Cardiac muscle cell (in vitro differentiated cells and primary cell): ENCODE results near the gene B3GNT9. TPM values are rescaled to one million over a fixed set of nuclear protein-coding genes. Genes with fewer than 3 reads are reported as not detected.

Experiments used
- DNase-seq, 2 donors: peaks; one replicate each; pipeline versions ENCODE4 v3.0.0 to v3.0.0-alpha.2; 2010 to 2017; ENCODE audit warnings: low read depth in 1 of 2, low spot score in 1 of 2
- H3K27ac ChIP-seq: fragments of 200-600 bp; sonication (generic); 2 replicates; pipeline ENCODE4 v1.5.1; 2016
- H3K27me3 ChIP-seq: fragments of 200-600 bp; sonication (generic); 2 replicates; pipeline ENCODE4 v1.6.0; 2016; ENCODE audit warnings: control low read depth
- H3K36me3 ChIP-seq: fragments of 200-600 bp; sonication (generic); 2 replicates; pipeline ENCODE4 v1.5.1; 2016; ENCODE audit warnings: control low read depth
- H3K4me1 ChIP-seq: fragments of 200-600 bp; sonication (generic); 2 replicates; pipeline ENCODE4 v1.8.1; 2017; ENCODE audit warnings: low read depth, mild to moderate bottlenecking, mixed run types
- H3K4me3 ChIP-seq: fragments of 200-600 bp; sonication (generic); 2 replicates; pipeline ENCODE4 v1.5.1; 2016; ENCODE audit warnings: mild to moderate bottlenecking
- H3K9me3 ChIP-seq: fragments of 200-600 bp; sonication (generic); 2 replicates; pipeline ENCODE4 v1.5.1; 2017; ENCODE audit warnings: low read depth, mild to moderate bottlenecking, control low read depth
- polyA plus RNA-seq: library from polyadenylated mRNA; unstranded; fragments of >200 nt; fragmentation: Nextera tagmentation; extraction: Ambion mirVana; gene quantifications from 2 replicates; pipeline ENCODE4 v1.2.1, GENCODE V29; 2016
- total RNA-seq: library from RNA; depleted of rRNA; stranded (reverse); fragments of >200 nt; gene quantifications from 2 replicates; pipeline ENCODE4 v1.2.3, GENCODE V29; 2016
- TF ChIP-seq, protein P1 (sequence below): IDR thresholded peaks from 2 replicates; pipeline ENCODE4 v1.5.1; 2012; ENCODE audit warnings: low read depth, mild to moderate bottlenecking, low read length

Gene B3GNT9
- total and polyA plus RNA-seq, 2 experiments from 2014 or later, result 18.0 to 34.7 TPM

DNA sequence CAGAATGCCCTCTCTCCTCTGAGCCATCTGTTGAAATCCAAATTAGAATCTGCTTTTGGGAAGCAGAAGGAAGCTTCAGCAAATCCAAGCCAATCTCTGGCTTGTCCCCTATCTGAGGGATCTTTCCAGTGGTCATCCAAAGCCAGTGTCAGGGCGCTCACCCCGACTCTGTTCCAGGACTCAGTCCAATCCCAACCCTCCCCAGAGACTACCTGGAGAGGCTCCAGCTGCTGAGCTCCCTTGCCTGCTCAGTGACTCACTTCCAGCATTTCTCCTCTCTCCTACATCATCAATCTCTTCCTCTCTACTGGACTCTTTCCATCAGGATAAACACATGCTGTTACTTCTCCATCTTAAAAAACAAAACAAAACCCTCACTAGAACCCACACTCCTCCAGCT, 30.5 kb upstream of the B3GNT9 start:
- DNase-seq, result peak in 1 of 2 donors; percentile 89
- TF ChIP-seq, protein P1, sequence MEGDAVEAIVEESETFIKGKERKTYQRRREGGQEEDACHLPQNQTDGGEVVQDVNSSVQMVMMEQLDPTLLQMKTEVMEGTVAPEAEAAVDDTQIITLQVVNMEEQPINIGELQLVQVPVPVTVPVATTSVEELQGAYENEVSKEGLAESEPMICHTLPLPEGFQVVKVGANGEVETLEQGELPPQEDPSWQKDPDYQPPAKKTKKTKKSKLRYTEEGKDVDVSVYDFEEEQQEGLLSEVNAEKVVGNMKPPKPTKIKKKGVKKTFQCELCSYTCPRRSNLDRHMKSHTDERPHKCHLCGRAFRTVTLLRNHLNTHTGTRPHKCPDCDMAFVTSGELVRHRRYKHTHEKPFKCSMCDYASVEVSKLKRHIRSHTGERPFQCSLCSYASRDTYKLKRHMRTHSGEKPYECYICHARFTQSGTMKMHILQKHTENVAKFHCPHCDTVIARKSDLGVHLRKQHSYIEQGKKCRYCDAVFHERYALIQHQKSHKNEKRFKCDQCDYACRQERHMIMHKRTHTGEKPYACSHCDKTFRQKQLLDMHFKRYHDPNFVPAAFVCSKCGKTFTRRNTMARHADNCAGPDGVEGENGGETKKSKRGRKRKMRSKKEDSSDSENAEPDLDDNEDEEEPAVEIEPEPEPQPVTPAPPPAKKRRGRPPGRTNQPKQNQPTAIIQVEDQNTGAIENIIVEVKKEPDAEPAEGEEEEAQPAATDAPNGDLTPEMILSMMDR, result no peak
- H3K9me3 ChIP-seq, result no peaks in the 10 kb centered on the region
- peaks cover 4% of the 10 kb centered on the region for H3K4me1 ChIP-seq
- peaks cover 27% of the 10 kb centered on the region for H3K27me3 ChIP-seq
- no peaks in the 10 kb centered on the region for H3K36me3 ChIP-seq
- H3K27ac ChIP-seq, result no peak overlapping the region
- no peak overlapping the region for H3K4me3 ChIP-seq

DNA sequence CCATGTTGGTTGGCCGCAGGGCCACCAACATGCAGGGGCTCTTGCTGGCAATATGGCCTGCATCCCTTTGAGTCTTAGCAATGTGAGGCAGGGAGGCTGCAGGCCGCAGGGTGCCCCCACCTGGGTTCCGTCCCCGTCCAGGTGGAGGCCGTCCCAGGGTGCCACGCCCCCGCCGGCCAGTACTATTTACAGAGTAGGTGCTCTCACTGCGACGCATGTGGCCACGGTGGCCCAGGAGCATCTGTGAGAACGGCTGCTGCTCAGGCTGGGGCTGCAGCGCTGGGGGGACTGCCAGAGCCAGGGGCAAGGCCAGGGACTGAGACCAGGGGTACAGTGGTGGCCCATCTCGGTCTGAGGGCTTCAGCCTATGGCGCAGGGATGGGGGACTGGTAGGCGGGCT, 29.4 kb upstream of the B3GNT9 start:
- Histone ChIP-seq H3K36me3 (no peaks in the 10 kb centered on the region), H3K27ac (no peak overlapping the region), H3K9me3 (no peaks in the 10 kb centered on the region), H3K27me3 (peaks cover 33% of the 10 kb centered on the region), H3K4me3 (no peak overlapping the region), H3K4me1 (peaks cover 4% of the 10 kb centered on the region)
- TF ChIP-seq, protein P1, result no peak
- no peak for DNase-seq

DNA sequence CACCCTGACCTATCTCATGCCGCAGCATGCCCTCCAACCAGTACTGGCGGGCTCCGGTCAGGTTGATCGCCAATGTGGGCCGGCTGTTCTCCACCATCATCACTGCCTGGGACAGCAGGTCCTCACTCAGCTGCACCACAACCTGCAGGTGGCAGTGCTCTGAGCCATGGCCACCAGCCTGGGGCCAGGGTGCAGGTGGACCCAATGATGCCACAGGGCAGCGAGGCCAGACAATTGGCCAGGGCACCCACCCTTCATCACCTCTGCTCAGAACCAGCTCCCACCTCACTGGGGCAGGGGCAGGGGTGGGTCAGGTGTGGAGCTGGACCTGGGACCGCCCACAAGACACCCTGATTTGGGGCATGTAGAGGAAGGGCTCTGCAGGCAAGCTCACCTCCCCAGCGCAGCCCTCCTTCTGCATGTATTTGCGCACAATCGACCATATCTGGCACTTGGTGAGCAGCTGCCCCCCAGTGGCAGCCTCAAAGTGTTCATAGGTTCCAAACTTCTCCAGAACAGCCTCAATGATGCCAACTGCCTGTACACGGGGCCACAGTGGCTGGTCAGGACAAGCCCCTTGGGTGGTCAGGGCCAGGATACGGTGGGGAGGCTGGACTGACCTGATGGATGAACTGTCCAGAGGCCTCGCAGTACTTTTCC, 28.8 kb upstream of the B3GNT9 start:
- Histone ChIP-seq H3K36me3 (no peaks in the 10 kb centered on the region), H3K4me1 (peaks cover 6% of the 10 kb centered on the region), H3K27me3 (peaks cover 33% of the 10 kb centered on the region), H3K9me3 (no peaks in the 10 kb centered on the region), H3K4me3 (no peak overlapping the region), H3K27ac (no peak overlapping the region)
- TF ChIP-seq, protein P1, result no peak
- DNase-seq, result no peak

DNA sequence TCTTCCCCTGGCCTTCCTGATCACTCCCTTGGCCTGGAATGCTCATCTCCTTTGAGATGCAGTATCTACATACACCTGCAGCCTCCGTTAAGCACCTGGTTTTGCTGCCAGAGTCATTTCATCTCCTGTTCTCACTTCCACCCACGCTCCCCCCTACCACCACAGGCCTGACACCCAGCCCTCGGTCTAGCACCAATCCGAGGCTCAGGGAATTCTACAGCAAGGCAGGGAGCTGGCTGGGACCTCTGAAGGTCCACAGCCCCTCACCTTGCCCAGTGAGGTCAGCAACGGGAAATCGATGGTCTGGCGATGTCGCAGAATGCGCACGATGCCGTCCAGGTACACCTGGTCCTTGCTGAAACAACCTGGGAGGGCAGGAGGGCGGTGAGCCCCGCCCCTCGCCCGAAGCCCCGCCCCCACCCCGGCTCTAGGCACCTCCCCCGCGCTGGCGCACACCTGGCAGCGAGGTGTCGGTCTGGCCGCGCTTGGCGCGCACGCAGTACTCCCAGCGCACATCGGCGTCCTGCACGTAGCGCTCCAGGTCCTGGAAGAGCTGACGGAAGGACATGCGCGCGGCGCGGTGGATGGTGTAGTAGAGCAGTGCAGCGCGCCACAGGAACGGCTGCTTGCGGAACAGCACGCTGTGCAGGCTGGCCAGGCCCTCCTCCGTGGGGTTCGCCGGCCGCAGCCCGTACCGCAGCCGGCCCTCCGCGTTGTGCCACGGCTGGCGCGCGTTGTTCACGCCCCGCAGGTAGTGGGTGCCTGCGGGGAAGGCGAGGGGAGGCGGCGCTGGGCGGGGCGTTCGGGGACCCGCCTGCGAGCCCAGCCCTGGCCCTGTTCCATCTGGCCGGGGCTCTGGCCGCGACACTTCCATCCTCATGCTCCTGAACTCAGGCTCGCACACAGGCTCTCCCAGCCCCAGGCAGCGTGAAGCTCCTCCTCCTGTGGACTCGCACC, 27.2 kb upstream of the B3GNT9 start:
- H3K27me3 ChIP-seq, result peaks cover 35% of the 10 kb centered on the region
- TF ChIP-seq, protein P1, result no peak
- H3K4me3 ChIP-seq, result peak overlapping the region; percentile 16
- no peaks in the 10 kb centered on the region for H3K36me3 ChIP-seq
- H3K9me3 ChIP-seq, result no peaks in the 10 kb centered on the region
- DNase-seq, result peak; percentile 70 to 73
- peaks cover 7% of the 10 kb centered on the region for H3K4me1 ChIP-seq
- H3K27ac ChIP-seq, result no peak overlapping the region

DNA sequence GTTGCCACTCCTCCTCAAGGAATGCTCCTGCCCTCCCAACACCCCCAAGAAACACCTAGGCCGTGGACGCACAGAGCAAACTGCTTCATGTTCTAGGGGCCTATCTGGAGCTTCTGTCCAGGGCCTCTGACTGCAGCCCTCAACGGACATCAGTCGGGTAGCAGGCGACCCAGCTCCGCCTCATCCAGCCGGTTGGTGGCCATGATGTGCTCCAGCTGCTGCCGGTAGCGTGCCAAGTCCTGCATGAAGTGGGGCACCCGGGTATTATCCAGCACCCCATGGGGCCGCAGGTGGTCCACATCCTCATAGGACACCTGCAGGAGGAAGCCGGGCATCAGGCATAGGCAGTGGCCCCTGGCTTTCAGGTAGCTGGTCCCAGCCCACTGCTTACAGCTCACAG, 25.9 kb upstream of the B3GNT9 start:
- Histone ChIP-seq H3K9me3 (no peaks in the 10 kb centered on the region), H3K27me3 (peaks cover 36% of the 10 kb centered on the region), H3K4me3 (no peak overlapping the region), H3K27ac (no peak overlapping the region), H3K36me3 (no peaks in the 10 kb centered on the region), H3K4me1 (peaks cover 5% of the 10 kb centered on the region)
- TF ChIP-seq, protein P1, result no peak
- no peak for DNase-seq
